ENCODE data around the gene CDC20. TPM values are rescaled to one million over a fixed set of nuclear protein-coding genes. Genes with fewer than 3 reads are reported as not detected.
A peak's percentile ranks its signal among the peaks of the same experiment; 100 is the strongest.

The CDC20 gene
- total and polyA plus RNA-seq, 2 of the 4 experiments (the other 2 are of a cell fraction): 103 to 107 TPM

GRCh38 chr1:43387976-43388599 is 29.3 kb downstream of the CDC20 start:
- Histone ChIP-seq H2AK5ac (ENCODE audit: low read depth, low read length) (peak overlapping the region; percentile 98; the same call in 1 of the 2 replicates), H4K91ac (ENCODE audit: insufficient read depth, low read depth, low read length) (no peak overlapping the region), H3K9ac (ENCODE audit: low read depth, low read length) (0 out of 2 replicates have a peak overlapping the region, but pooled peaks have one; percentile 97), H2AFZ (replicated peaks; ENCODE audit: low read length, poor library complexity) (no peak overlapping the region), H4K20me1 (ENCODE audit: insufficient read depth, low read length) (peaks cover 20% of the 10 kb centered on the region; the same call in 1 of the 2 replicates), H3K56ac (ENCODE audit: extremely low read depth, insufficient read depth, low read length) (no peak overlapping the region), H3K23ac (ENCODE audit: low read depth, low read length) (peak overlapping the region; percentile 94), H4K8ac (ENCODE audit: low read depth in 2 of 2, low read length in 2 of 2) (peak overlapping the region; percentile 8 to 98; a peak in 1 of 4 replicates), H3K36me3 (ENCODE audit: control insufficient read depth, insufficient read depth, low read length) (peaks cover 36% of the 10 kb centered on the region), H3K9me1 (ENCODE audit: insufficient read depth, low read length) (peaks cover 10% of the 10 kb centered on the region), H3K4ac (ENCODE audit: low read depth, low read length) (0 out of 2 replicates have a peak overlapping the region, but pooled peaks have one; percentile 99), H3K79me1 (ENCODE audit: low read depth in 1 of 2, low read length in 2 of 2) (peaks cover 37 to 79% of the 10 kb centered on the region in 2 experiments), H2BK5ac (ENCODE audit: low read depth, low read length, poor library complexity, severe bottlenecking) (no peak overlapping the region), H3K4me3 (ENCODE audit: insufficient read depth, low read depth, low read length) (peak overlapping the region; percentile 92; the same call in 1 of the 2 replicates), H3K27me3 (ENCODE audit: control insufficient read depth, insufficient read depth, low read length) (no peaks in the 10 kb centered on the region), H3K4me1 (ENCODE audit: control insufficient read depth, insufficient read depth, low read length) (peaks cover 8% of the 10 kb centered on the region), H2BK120ac (ENCODE audit: low read depth, low read length) (no peak overlapping the region), H3K14ac (replicated peaks; ENCODE audit: low read depth, low read length) (peak overlapping the region; percentile 98; the same call in 1 of the 2 replicates), H4K5ac (ENCODE audit: low read depth, low read length) (no peak overlapping the region), H3K9me3 (ENCODE audit: control insufficient read depth, insufficient read depth, low read length) (no peaks in the 10 kb centered on the region), H2AK9ac (replicated peaks; ENCODE audit: low read depth, low read length, poor library complexity) (peak overlapping the region; percentile 60), H3K27ac (ENCODE audit: insufficient read depth, low read length) (no peak overlapping the region), H3K18ac (ENCODE audit: low read depth, low read length) (no peak overlapping the region), H3K4me2 (ENCODE audit: low read depth, low read length) (peak overlapping the region; percentile 86), H2BK15ac (ENCODE audit: low read depth, low read length) (no peak overlapping the region), H2BK20ac (ENCODE audit: low read depth, low read length) (no peak overlapping the region)
- POLR2A ChIA-PET (ENCODE audit: unreplicated experiment): interaction anchor here (0.8 kb wide), 1 partner anchor 90 kb away, joined by 4 read pairs; no protein-coding TSS in a partner anchor
- intact Hi-C loops (cut with micrococcal nuclease): no loop called here
- CTCF ChIA-PET: interaction anchor here (0.6 kb wide), 1 partner anchor 1354 kb away, joined by 3 read pairs; no protein-coding TSS in a partner anchor
- no CpG with 5 or more reads among the region's 4 CpGs for WGBS, 2 experiments (ENCODE audit: extremely low coverage in 2 of 2, insufficient read length in 1 of 2)
- BruUV-seq (replicated peaks): no TSS peak
- ATAC-seq (ENCODE audit: low read depth): no peak
- TF ChIP-seq ELK1 (IDR thresholded peaks at IDR 0.05; ENCODE audit: borderline replicate concordance, low read depth, low read length): no peak
- no peak for TF ChIP-seq CEBPB (IDR thresholded peaks at IDR 0.05; ENCODE audit: low read depth, low read length)
- TF ChIP-seq MAZ (IDR thresholded peaks at IDR 0.05; ENCODE audit: borderline replicate concordance, low read depth, low read length): no peak
- TF ChIP-seq BHLHE40 (IDR thresholded peaks at IDR 0.05; ENCODE audit: low read depth, low read length): no peak
- TF ChIP-seq USF2 (IDR thresholded peaks at IDR 0.05; ENCODE audit: low read depth, low read length): no peak
- dilution Hi-C loops (cut with HindIII; ENCODE audit: low sequenced_read_pairs, unreplicated experiment): no loop called here
- peak; percentile 35 for DNase-seq
- in situ Hi-C loops (cut with MboI; ENCODE audit: low sequenced_read_pairs): no loop called here

All from IMR-90 (cell line).